HEK293 (cell line): ENCODE measurements around the gene TBCC.

Experiments used
- HIC1 ChIP-seq: fragments of 450-650 bp; formaldehyde crosslinking; IDR thresholded peaks from 2 replicates; pipeline ENCODE4 v1.5.1; 2016; ENCODE audit warnings: missing biosample characterization, missing genetic modification characterization
- KLF7 ChIP-seq: fragments of 450-650 bp; formaldehyde crosslinking; IDR thresholded peaks from 2 replicates; pipeline ENCODE4 v1.5.1; 2016; ENCODE audit warnings: missing biosample characterization, missing genetic modification characterization, borderline replicate concordance
- MYNN ChIP-seq: fragments of 450-650 bp; formaldehyde crosslinking; IDR thresholded peaks from 2 replicates; pipeline ENCODE4 v1.5.1; 2016; ENCODE audit warnings: missing biosample characterization, missing genetic modification characterization, borderline replicate concordance
- OSR2 ChIP-seq: fragments of 450-650 bp; formaldehyde crosslinking; IDR thresholded peaks from 2 replicates; pipeline ENCODE4 v1.5.1; 2016; ENCODE audit warnings: missing biosample characterization, missing genetic modification characterization
- PBX3 ChIP-seq: sonication (generic); formaldehyde crosslinking; IDR thresholded peaks from 2 replicates; pipeline ENCODE4 v1.8.1; 2022; ENCODE audit warnings: mild to moderate bottlenecking, moderate library complexity, missing genetic modification reagents
- REPIN1 ChIP-seq: fragments of 450-650 bp; formaldehyde crosslinking; IDR thresholded peaks from 2 replicates; pipeline ENCODE4 v1.5.1; 2017; ENCODE audit warnings: missing biosample characterization, missing genetic modification characterization, low read depth
- SCRT1 ChIP-seq: fragments of 450-650 bp; formaldehyde crosslinking; IDR thresholded peaks from 2 replicates; pipeline ENCODE4 v1.5.1; 2016; ENCODE audit warnings: missing biosample characterization, missing genetic modification characterization, borderline replicate concordance
- WT1 ChIP-seq: fragments of 450-650 bp; formaldehyde crosslinking; IDR thresholded peaks from 2 replicates; pipeline ENCODE4 v1.5.1; 2016; ENCODE audit warnings: missing biosample characterization, missing genetic modification characterization
- YY2 ChIP-seq: fragments of 450-650 bp; formaldehyde crosslinking; IDR thresholded peaks from 2 replicates; pipeline ENCODE4 v1.5.1; 2016; ENCODE audit warnings: missing biosample characterization, missing genetic modification characterization
- ZBTB48 ChIP-seq: fragments of 450-650 bp; formaldehyde crosslinking; IDR thresholded peaks from 2 replicates; pipeline ENCODE4 v1.5.1; 2016; ENCODE audit warnings: missing biosample characterization, missing genetic modification characterization
- ZFHX2 ChIP-seq: fragments of 450-650 bp; formaldehyde crosslinking; conservative IDR thresholded peaks from 2 replicates; pipeline ENCODE4 v1.5.1; 2016; ENCODE audit warnings: missing biosample characterization, missing genetic modification characterization
- ZFP69B ChIP-seq: fragments of 450-650 bp; formaldehyde crosslinking; IDR thresholded peaks from 2 replicates; pipeline ENCODE4 v1.5.1; 2016; ENCODE audit warnings: missing biosample characterization, missing genetic modification characterization
- ZIC2 ChIP-seq: fragments of 450-650 bp; formaldehyde crosslinking; IDR thresholded peaks from 2 replicates; pipeline ENCODE4 v1.5.1; 2016; ENCODE audit warnings: missing biosample characterization, missing genetic modification characterization
- ZNF10 ChIP-seq: fragments of 450-650 bp; formaldehyde crosslinking; IDR thresholded peaks from 2 replicates; pipeline ENCODE4 v1.5.1; 2017; ENCODE audit warnings: missing biosample characterization, missing genetic modification characterization
- ZNF121 ChIP-seq: fragments of 450-650 bp; formaldehyde crosslinking; IDR thresholded peaks from 2 replicates; pipeline ENCODE4 v1.5.1; 2016; ENCODE audit warnings: missing biosample characterization, missing genetic modification characterization
- ZNF140 ChIP-seq: fragments of 450-650 bp; formaldehyde crosslinking; IDR thresholded peaks from 2 replicates; pipeline ENCODE4 v1.5.1; 2016; ENCODE audit warnings: missing biosample characterization, missing genetic modification characterization
- ZNF175 ChIP-seq: fragments of 450-650 bp; formaldehyde crosslinking; IDR thresholded peaks from 2 replicates; pipeline ENCODE4 v1.5.1; 2016; ENCODE audit warnings: missing biosample characterization, missing genetic modification characterization
- ZNF184 ChIP-seq: fragments of 450-650 bp; IDR thresholded peaks from 2 replicates; pipeline ENCODE4 v1.5.1; 2018; ENCODE audit warnings: missing biosample characterization, mild to moderate bottlenecking, missing genetic modification characterization
- ZNF26 ChIP-seq: fragments of 450-650 bp; formaldehyde crosslinking; IDR thresholded peaks from 2 replicates; pipeline ENCODE4 v1.5.1; 2016; ENCODE audit warnings: missing biosample characterization, missing genetic modification characterization
- ZNF280C ChIP-seq: fragments of 450-650 bp; formaldehyde crosslinking; IDR thresholded peaks from 2 replicates; pipeline ENCODE4 v1.5.1; 2016; ENCODE audit warnings: missing biosample characterization, missing genetic modification characterization
- ZNF335 ChIP-seq: fragments of 450-650 bp; formaldehyde crosslinking; conservative IDR thresholded peaks from 2 replicates; pipeline ENCODE4 v1.5.1; 2016; ENCODE audit warnings: missing biosample characterization, missing genetic modification characterization
- ZNF394 ChIP-seq: fragments of 450-650 bp; formaldehyde crosslinking; IDR thresholded peaks from 2 replicates; pipeline ENCODE4 v1.5.1; 2016; ENCODE audit warnings: missing biosample characterization, missing genetic modification characterization, mild to moderate bottlenecking, moderate library complexity, borderline replicate concordance
- ZNF423 ChIP-seq: fragments of 450-650 bp; formaldehyde crosslinking; IDR thresholded peaks from 2 replicates; pipeline ENCODE4 v1.5.1; 2016; ENCODE audit warnings: missing biosample characterization, missing genetic modification characterization
- ZNF426 ChIP-seq: fragments of 450-650 bp; formaldehyde crosslinking; IDR thresholded peaks from 2 replicates; pipeline ENCODE4 v1.5.1; 2017; ENCODE audit warnings: missing biosample characterization, missing genetic modification characterization, mild to moderate bottlenecking, inconsistent platforms, moderate library complexity
- ZNF513 ChIP-seq: fragments of 450-650 bp; IDR thresholded peaks from 2 replicates; pipeline ENCODE4 v1.5.1; 2018; ENCODE audit warnings: missing biosample characterization, missing genetic modification characterization
- ZNF549 ChIP-seq: fragments of 450-650 bp; IDR thresholded peaks from 2 replicates; pipeline ENCODE4 v1.5.1; 2018; ENCODE audit warnings: missing biosample characterization, missing genetic modification characterization, mild to moderate bottlenecking, inconsistent platforms, moderate library complexity
- ZNF555 ChIP-seq: fragments of 450-650 bp; formaldehyde crosslinking; conservative IDR thresholded peaks from 2 replicates; pipeline ENCODE4 v1.5.1; 2017; ENCODE audit warnings: missing biosample characterization, mild to moderate bottlenecking, missing genetic modification characterization, inconsistent platforms
- ZNF639 ChIP-seq: fragments of 450-650 bp; formaldehyde crosslinking; IDR thresholded peaks from 2 replicates; pipeline ENCODE4 v1.5.1; 2016; ENCODE audit warnings: missing biosample characterization, missing genetic modification characterization
- ZSCAN30 ChIP-seq: fragments of 450-650 bp; IDR thresholded peaks from 2 replicates; pipeline ENCODE4 v1.5.1; 2018; ENCODE audit warnings: missing biosample characterization, mild to moderate bottlenecking, missing genetic modification characterization, moderate library complexity

The TBCC gene

GRCh38 chr6:42746463-42747391 is 824 bp upstream of the TBCC start (continued):
- TF ChIP-seq ZNF639 (peak; percentile 34; the same call in 1 of the 2 replicates), ZNF555 (no peak), ZNF175 (tag by site-specific recombination) (no peak), ZSCAN30 (tag by site-specific recombination) (peak; percentile 84), PBX3 (CRISPR knock-in tag) (peak; percentile 45; the same call in 1 of the 2 replicates), ZNF280C (tag by site-specific recombination) (no peak), ZNF121 (tag by site-specific recombination) (0 out of 2 replicates have a peak, but pooled peaks have one; percentile 13), OSR2 (tag by site-specific recombination) (peak; percentile 54; the same call in 1 of the 2 replicates), KLF7 (tag by site-specific recombination) (peak; percentile 72; the same call in 1 of the 2 replicates), ZNF140 (tag by site-specific recombination) (no peak), ZNF426 (tag by site-specific recombination) (no peak), ZIC2 (tag by site-specific recombination) (peak; percentile 78), ZNF26 (no peak), SCRT1 (tag by site-specific recombination) (no peak), ZNF184 (tag by site-specific recombination) (no peak), MYNN (tag by site-specific recombination) (no peak), ZNF513 (tag by site-specific recombination) (no peak), ZBTB48 (peak; percentile 83), ZNF423 (tag by site-specific recombination) (peak; percentile 83; the same call in 1 of the 2 replicates), ZNF10 (tag by site-specific recombination) (peak; percentile 19; the same call in 1 of the 2 replicates), ZNF335 (peak; percentile 92), ZFHX2 (peak; percentile 53), HIC1 (tag by site-specific recombination) (peak; percentile 83), ZNF394 (tag by site-specific recombination) (peak; percentile 19; the same call in 1 of the 2 replicates), REPIN1 (tag by site-specific recombination) (0 out of 2 replicates have a peak, but pooled peaks have one; percentile 33), YY2 (peak; percentile 7; the same call in 1 of the 2 replicates), ZNF549 (tag by site-specific recombination) (no peak), ZFP69B (tag by site-specific recombination) (peak; percentile 63), WT1 (tag by site-specific recombination) (peak; percentile 69)
